GM19467 (cell line): ENCODE measurements around the gene TMEM196.
"Not testable (repeated sequence)": the region's sequence is repeated elsewhere in the genome, so short reads cannot be mapped to it uniquely, and the experiment has no call there.

Experiments used
- ATAC-seq: cut with Tn5 transposase; IDR thresholded peaks from one replicate; pipeline ENCODE4 v1.9.1; 2021; ENCODE audit warnings: mild to moderate bottlenecking, moderate library complexity; ENCODE audit not compliant: unreplicated experiment

The TMEM196 gene

DNA sequence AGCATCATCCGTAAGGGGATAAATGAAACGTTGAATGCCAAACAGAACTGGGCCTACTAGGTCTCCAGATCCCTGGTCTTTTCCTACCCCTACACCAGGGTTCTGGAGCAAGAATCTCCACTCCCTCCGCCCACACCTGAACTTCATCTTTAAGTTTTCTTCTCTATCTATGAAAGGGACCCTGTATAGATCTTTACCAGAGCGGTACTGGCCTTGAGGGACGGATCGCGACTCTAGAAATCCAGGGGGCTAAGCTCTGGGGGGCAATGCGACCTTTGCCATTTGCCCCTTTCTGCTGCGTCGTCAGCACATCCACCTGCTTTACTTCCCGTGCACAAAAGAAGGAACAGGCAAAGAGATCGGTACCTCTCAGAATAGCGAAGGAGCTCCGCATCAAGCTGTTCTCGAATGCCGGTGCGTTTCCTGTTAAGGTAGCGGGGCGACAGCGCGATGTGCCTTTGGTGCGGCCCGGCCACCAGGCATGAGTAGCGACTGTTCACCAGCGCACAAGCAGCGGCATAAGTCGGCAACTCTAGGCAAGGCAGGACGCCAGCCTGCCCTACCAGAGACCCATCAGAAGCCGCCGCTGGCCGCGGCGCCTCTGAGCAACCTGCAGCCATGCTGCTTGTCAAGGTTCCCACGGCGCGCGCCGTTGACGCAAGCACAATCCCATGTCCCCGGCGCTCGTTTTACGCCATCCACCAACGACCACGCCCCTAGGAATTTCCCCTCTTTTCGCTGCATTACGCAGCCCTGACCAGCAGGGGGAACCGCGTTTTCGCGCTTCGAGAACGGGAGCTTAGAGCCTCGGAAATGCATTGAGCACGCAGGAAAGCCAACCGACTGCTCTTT lies 64.8 kb downstream of the TMEM196 start, which contains the start of gene POLR1F:
POLR1F (minus strand) TSS at position 641 of the 852 bp plus-strand sequence; CDS start at position 620, 21 bp downstream.
- peak; percentile 97 for ATAC-seq

DNA sequence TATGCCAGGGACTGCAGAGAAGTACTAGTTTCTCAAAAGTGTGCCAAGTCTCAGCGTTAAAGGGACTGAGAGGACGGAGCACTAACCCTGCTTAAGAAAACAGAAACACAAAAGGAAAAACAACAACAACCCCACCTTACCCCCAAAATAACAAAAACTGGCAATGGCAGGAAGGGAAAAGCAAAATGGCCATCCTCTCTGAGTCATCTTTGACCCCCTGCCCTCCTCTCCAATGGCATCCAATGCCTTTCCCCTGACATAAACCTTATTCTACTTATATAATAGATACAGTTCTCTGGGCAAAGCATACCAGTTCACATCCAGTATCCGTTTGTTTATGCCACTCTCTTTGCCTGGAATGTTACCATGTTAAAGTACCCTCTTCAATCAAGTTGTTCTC lies 66.2 kb downstream of the TMEM196 start:
- no peak for ATAC-seq

DNA sequence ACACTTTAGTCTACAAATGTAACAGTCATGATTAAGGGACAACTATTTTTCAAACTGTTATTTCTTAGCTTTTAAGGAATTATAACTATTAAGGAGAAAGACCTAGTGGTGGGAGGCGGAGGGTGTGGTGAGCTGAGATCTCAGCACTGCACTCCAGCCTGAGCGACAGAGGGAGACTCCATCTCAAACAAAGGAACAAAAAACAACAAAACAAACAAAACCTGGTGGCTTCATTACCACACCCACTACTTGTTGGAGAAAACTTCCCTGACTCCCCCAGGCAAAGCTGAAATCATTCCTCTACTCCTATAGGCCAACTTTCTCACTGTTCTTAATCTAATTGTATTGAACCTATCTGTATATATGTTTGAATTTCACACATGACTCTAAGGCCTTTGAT lies 67.8 kb downstream of the TMEM196 start:
- ATAC-seq = no peak

DNA sequence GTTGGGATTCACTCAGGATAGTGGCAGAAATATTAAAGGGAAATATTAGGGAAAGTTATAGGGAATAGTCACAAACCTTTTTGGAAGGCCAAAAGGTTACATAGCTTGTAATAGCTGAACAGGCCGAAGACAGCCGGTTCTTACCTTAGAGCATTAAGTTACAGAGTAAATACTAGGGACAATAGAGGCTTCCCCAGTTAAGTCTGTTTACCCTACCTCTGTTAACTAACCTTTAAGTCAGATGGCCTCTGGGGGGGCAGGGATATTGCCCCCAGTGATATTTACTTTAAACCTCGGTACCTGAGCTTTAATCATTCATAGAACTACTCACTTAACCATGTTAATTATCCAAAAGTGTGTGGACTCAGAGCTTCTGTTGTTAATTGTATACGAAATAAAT lies 71.9 kb downstream of the TMEM196 start:
- no peak for ATAC-seq

DNA sequence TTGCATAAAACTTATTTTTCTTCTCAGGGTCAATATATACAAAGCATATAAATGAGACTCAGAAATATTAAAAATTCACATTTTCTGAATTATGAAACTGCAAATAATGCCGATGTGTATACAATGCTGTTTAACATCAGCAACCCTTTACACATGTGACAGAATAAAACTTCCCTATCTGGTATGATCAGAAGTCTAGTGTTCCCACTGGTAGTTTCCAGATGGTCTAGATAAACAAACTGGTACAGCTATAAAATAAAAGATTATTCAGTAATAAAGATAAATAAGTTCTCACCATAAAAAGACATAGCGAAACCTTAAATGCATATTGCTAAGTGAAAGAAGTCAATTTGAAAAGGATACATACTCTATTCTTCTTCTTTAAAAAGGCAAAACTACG lies 72.5 kb downstream of the TMEM196 start:
- no peak for ATAC-seq

DNA sequence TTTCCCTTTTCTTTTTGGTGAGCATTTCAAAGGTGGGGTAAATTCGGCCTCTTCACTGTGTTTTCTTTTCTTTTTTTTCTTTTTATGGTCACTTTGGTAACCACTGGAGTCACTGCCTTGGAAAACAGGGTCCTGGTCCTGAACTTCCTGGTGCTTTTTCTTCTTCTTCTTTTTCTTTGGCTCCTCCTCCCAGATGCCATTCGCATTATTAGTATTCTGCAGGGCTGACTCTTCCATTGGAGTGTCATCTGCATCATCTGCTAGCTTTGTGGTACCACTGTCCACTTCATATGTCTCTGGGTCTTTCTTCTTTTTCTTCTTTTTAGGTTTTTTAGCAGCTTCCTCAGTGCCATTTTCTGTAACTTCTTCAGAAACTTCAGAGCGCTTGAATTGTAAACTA lies 75.1 kb downstream of the TMEM196 start:
- ATAC-seq = no peak

DNA sequence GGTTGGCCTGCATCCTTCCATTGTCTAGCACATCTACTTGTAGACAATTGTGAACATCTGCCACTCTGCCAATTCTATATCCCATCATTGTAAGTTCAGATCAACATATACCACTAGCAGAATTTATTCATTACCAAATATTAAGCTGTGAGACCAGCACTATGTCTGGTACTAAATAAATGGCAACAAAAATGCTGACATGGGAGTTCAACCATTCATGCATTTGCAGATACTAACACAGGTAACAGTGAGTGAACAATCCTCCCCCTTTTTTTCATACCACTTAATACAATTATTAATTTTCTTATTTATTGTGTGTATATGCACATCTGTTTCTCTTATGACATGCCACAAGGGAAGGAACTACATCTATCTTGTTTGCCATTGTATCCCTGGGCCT lies 76.5 kb downstream of the TMEM196 start:
- ATAC-seq = no peak

DNA sequence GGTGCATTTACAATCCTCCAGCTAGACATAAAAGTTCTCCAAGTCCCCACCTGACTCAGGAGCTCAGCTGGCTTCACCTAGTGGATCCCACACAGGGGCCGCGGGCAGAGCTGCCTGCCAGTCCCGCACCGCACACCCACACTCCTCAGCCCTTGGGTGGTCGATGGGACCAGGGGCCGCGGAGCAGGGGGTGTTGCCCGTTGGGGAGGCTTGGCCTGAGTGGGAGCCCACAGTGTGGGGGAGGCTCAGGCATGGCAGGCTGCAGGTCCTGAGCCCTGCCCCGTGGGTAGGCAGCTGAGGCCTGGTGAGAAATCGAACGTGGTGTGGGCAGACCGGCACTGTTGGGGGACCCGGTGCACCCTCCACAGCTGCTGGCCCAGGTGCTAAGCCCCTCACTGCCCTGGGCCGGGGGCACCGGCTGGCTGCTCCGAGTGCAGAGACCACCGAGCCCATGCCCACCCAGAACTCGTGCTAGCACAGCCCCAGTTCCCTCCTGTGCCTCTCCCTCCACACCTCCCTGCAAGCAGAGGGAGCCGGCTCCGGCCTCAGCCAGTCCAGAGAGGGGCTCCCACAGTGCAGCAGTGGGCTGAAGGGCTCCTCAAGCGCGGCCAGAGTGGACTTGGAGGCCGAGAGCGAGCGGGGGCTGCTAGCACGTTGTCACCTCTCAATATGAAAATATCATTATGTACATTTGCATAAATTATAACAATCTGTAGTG lies 81.1 kb downstream of the TMEM196 start:
- ATAC-seq = no peak

DNA sequence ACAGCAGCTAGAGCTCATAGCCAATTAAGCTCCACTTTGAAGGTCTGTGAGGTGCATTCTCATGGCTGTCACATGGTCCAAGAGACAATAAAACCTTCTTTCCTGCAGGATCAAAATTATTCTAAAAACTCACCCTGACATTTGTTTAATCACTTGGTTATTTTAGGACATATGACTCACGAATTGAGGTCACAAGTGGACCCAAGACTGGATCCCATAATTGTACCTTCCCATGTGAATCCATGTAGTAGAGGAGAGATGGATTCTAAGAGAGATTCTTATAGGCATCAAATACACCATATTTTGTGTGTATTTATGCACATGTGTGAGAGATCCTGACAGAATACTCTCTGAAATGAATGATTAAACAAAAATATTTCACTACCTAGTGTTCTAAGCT lies 82.7 kb downstream of the TMEM196 start:
- no peak for ATAC-seq

DNA sequence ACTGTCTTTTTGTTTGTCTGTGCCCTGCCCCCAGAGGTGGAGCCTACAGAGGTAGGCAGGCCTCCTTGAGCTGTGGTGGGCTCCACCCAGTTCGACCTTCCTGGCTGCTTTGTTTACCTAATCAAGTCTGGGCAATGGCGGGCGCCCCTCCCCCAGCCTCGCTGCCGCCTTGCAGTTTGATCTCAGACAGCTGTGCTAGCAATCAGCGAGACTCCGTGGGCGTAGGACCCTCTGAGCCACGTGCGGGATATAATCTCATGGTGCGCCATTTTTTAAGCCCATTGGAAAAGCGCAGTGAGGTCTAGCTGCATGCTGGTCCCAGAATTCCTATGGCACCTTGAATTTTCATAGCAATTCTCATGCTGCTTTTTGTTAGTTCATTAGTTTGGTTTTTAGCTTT lies 84.3 kb downstream of the TMEM196 start:
- not testable (repeated sequence) for ATAC-seq

DNA sequence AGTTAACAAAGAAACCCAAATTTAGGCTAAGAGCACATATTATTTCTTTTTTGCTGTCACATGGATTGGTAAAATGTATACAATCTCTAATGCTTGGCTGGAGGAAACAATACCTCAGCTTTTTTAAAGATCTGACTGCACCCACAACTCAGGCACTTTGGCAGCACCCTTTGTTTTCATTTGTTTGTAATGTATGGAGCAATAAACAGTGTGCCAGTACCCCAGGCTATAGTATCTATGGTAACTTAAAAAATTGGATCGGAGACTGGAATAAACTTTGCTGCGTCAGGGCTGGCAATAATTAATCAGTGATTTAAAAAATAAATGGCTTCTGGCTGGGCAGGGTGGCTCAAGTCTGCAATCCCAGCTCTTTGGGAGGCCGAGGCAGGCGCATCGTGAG lies 91.8 kb downstream of the TMEM196 start:
- ATAC-seq = no peak

DNA sequence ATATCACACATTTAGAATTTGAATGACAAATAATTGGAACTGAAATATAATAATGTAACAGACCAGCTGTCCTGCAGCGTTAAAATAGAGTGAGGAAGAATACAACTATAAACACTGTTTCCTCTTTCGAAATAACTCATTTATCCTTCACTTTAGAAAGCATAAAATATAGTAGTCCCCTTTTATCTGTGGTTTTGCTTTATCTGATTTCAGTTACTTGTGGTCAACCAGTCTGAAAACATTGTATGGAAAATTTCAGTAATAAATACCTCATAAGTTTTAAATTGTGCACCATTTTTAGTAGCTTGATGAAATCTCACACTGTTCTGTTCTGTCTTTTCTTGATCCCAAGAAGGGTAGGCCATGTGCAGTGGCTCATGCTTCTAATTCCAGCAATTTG lies 96.2 kb downstream of the TMEM196 start:
- ATAC-seq = peak; percentile 71

DNA sequence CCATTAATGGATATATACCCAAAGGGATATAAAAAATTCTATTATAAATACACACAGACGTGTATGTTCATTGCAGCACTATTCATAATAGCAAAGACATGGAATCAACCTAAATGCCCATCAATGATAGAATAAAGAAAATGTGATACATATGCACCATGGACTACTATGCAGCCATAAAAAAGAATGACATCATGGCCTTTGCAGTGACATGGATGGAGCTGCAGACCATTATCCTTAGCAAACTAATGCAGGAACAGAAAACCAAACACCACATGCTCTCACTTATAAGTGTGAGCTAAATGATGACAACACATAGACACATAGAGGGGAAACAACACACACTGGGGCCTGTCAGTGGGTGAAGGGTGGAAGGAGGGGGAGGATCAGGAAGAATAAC lies 97.6 kb downstream of the TMEM196 start:
- no peak for ATAC-seq

DNA sequence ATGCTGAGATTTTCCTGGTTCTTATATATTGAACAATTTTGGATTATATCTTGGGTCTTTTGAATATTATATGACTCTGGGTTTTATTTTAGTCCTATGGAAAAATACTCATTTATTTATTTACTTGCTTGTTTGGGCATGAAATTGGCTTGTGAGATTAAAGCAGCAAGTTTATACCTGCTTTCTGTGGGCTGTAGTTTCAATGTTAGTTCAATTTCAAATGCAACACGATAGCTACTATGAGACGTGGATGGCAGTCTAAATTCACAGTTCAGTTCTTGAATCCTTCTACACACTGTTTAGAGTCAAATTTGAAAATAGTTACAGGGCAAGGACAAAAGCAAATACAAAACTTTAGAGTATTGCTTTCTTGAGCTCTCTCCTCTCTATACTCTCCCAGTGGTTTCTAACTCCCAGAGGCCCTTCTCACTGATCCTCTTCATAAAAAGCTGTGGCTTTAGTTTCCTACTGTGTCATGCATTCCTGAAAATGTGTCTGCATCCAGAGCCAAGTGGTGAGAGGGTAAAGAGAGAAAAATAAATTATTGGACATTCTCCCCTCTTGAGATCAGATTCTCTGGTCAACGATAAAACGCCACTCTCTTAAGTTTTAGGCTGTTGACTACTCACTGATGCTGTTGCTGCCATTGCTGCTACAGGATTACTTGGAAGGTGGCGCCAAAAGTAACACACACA lies 99.0 kb downstream of the TMEM196 start:
- no peak for ATAC-seq

DNA sequence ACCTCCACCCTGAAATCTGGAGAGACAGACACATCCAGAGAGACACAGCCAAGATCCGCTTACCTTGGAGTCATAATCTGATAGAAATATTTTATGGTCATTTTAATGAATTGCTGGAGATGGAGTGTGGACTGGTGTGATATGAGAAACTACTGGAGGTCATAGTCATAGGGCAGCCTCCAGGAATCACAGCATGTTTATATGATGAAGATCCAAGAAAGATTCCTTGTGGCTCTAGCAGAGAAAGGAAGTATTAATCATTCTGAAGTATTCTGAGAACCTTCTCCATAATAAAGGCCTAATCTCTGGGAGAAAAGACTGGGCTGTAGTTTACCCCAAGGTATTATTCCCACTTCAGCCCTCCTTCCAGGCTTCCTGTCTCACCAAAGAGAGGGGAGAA lies 102.6 kb downstream of the TMEM196 start:
- no peak for ATAC-seq
